ENCODE data around the gene SCLT1. TPM values are rescaled to one million over a fixed set of nuclear protein-coding genes. Genes with fewer than 3 reads are reported as not detected.

Gene SCLT1
- total RNA-seq, 1 experiment from 2014 or later: 14.3 TPM

GRCh38 chr4:129094347-129094746 lies 1.0 kb upstream of the SCLT1 start:
- ATAC-seq: no peak
- CTCF ChIA-PET: no interaction called here

More at GRCh38 chr4:129094347-129094746, 1.0 kb upstream of the SCLT1 start:
- H3K36me3 Mint-ChIP-seq: no peaks in the 10 kb centered on the region
- POLR2A ChIA-PET: no interaction called here
- DNase-seq (ENCODE audit: low spot score): no peak
- no peak overlapping the region for H3K4me3 Mint-ChIP-seq
- TF ChIP-seq ERG (CRISPR knock-in tag; IDR thresholded peaks at IDR 0.05) (no peak), ZSCAN18 (CRISPR knock-in tag; IDR thresholded peaks at IDR 0.05) (no peak), AFF4 (CRISPR knock-in tag; IDR thresholded peaks at IDR 0.05; ENCODE audit: borderline replicate concordance) (no peak), RELA (CRISPR knock-in tag; IDR thresholded peaks at IDR 0.05; ENCODE audit: borderline replicate concordance) (no peak), ZNF281 (CRISPR knock-in tag; IDR thresholded peaks at IDR 0.05) (no peak), ZNF532 (CRISPR knock-in tag; IDR thresholded peaks at IDR 0.05; ENCODE audit: borderline replicate concordance) (no peak), SOX15 (CRISPR knock-in tag; IDR thresholded peaks at IDR 0.05) (no peak), ZNF396 (CRISPR knock-in tag; IDR thresholded peaks at IDR 0.05; ENCODE audit: borderline replicate concordance) (no peak), IRF1 (CRISPR knock-in tag; IDR thresholded peaks at IDR 0.05) (no peak), RORB (CRISPR knock-in tag; IDR thresholded peaks at IDR 0.05) (no peak), NFYB (CRISPR knock-in tag; conservative IDR thresholded peaks at IDR 0.05; ENCODE audit: low read depth) (no peak), NFATC4 (CRISPR knock-in tag; IDR thresholded peaks at IDR 0.05) (no peak), USF1 (CRISPR knock-in tag; IDR thresholded peaks at IDR 0.05) (no peak), FOXK1 (CRISPR knock-in tag; IDR thresholded peaks at IDR 0.05) (no peak), MLX (CRISPR knock-in tag; IDR thresholded peaks at IDR 0.05) (no peak), FOXP4 (CRISPR knock-in tag; IDR thresholded peaks at IDR 0.05) (no peak), E2F5 (CRISPR knock-in tag; IDR thresholded peaks at IDR 0.05) (no peak), JUN (CRISPR knock-in tag; IDR thresholded peaks at IDR 0.05) (no peak)
- no peaks in the 10 kb centered on the region for H3K27me3 Mint-ChIP-seq (ENCODE audit: low read depth)
- H3K27ac Mint-ChIP-seq: no peak overlapping the region
- no peaks in the 10 kb centered on the region for H3K9me3 Mint-ChIP-seq
- H3K4me1 Mint-ChIP-seq: peaks cover 13% of the 10 kb centered on the region

All from WTC11 (cell line).